T-helper 2 cell treated with Interferon-gamma antibody and Interleukin-4, amounts not matched to agents 5 μg/mL and 100 μg/mL, for 36 hours (primary cell): Measurements from ENCODE around the gene TRAPPC8.

Source experiments
- DNase-seq: peaks from one replicate; pipeline ENCODE4 v3.0.0; 2021; ENCODE audit warnings: low spot score
- H3K27ac Mint-ChIP-seq: one replicate; pipeline ENCODE4 v1.8.0; 2021; ENCODE audit warnings: mild to moderate bottlenecking, mixed read lengths
- H3K27me3 Mint-ChIP-seq: one replicate; pipeline ENCODE4 v1.8.0; 2021; ENCODE audit warnings: low read depth, mixed read lengths
- H3K36me3 Mint-ChIP-seq: one replicate; pipeline ENCODE4 v1.8.0; 2021; ENCODE audit warnings: low read depth, mixed read lengths
- H3K4me1 Mint-ChIP-seq: one replicate; pipeline ENCODE4 v1.8.0; 2021; ENCODE audit warnings: low read depth, mixed read lengths
- H3K4me3 Mint-ChIP-seq: one replicate; pipeline ENCODE4 v1.8.0; 2022; ENCODE audit warnings: mild to moderate bottlenecking, moderate library complexity, mixed read lengths
- H3K9me3 Mint-ChIP-seq: one replicate; pipeline ENCODE4 v1.8.0; 2021; ENCODE audit warnings: mixed read lengths

Gene TRAPPC8

DNA sequence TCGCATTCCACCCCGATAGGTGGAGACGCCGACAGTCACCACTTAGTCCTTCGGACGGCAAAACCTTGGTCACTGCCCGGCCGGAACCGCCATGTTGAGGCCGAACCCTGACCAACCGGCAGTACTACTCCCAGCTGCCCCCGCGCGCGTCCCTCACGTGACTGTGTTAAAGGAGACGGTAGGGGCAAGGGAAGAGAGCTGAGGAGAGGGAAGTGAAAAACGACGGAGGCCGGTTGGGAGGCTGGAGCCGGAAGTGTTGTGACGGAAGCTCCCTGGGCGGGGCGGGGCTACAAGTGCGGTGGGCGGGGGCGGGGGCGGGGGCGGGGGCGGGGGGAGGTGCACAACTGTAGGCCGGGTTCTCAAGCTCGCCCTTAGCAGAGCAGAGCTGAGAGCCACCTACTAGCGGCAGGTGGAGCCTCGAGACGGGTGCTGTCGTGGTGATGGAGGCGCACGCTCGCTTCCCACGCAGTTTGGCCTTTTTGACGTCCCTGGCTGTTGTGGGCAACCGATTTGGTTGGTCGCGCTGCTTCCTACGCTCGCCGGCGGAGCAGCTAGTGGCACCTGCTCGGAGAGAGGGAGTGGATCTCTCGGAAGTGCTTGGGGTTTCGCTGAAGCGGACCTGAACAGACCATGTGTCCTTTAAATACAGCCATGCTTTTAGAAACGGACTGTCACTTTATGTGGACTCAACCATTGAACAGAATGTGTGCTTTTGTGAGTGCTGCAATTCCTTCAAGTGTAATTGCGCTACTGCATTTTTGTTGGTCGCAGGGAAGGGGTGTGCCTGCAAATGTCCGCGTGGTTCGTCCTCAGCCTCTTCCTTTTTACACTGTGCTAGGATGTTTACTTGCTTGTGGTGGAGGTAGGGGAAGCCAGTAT is at the start of gene TRAPPC8:
TSS of gene TRAPPC8 (minus strand) at position 130 of the 879 bp plus-strand sequence. CDS start 364 bp downstream, outside the sequence.
- H3K27ac Mint-ChIP-seq: peak within 1 kb of the TSS; percentile 98
- DNase-seq: peak; percentile 90
- no peaks in the 10 kb centered on the region for H3K9me3 Mint-ChIP-seq
- H3K36me3 Mint-ChIP-seq: peaks cover 10% of the 10 kb centered on the region
- peak within 1 kb of the TSS; percentile 100 for H3K4me3 Mint-ChIP-seq
- H3K27me3 Mint-ChIP-seq: no peaks in the 10 kb centered on the region
- peaks cover 36% of the 10 kb centered on the region for H3K4me1 Mint-ChIP-seq

DNA sequence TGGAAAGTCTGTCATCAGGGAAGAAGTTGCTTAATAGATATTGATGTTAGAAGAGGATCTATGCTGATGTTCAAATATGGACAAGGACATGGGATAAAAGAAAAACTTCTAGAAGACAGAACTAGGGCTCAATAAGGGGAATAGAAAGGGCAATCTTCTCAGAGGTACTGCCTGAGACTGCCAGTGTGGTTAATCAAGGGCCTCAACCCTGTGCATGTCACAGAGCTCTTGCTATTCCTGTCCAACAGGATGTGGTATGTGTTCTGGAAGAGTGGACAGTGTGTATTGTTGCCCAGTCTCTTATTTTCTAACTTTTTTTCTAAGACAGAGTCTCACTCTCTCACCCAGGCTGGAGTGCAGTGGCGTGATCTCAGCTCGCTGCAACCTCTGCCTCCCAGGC is 47.9 kb upstream of the TRAPPC8 start:
- Mint-ChIP-seq H3K4me3 (no peak overlapping the region), H3K4me1 (peaks cover 7% of the 10 kb centered on the region), H3K27ac (no peak overlapping the region), H3K9me3 (no peaks in the 10 kb centered on the region), H3K36me3 (no peaks in the 10 kb centered on the region), H3K27me3 (peaks cover 4% of the 10 kb centered on the region)
- no peak for DNase-seq

DNA sequence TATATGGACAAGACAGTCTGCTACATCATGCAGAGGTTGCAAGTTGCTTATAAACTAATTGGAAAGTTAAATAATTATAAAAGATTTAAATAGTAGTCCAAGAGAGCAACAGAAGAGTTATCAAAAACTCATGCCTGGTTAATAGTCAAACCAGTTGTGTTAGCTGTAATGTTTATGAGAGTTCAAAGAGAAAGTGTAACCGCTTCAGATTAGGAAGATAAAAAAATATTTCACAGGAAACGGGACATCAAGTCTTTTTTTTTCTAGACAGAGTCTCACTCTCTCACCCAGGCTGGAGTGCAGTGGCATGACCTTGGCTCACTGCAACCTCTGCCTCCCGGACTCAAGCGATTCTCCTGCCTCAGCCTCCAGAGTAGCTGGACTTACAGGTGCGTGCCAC is 41.0 kb upstream of the TRAPPC8 start:
- Mint-ChIP-seq H3K27me3 (no peaks in the 10 kb centered on the region), H3K9me3 (peaks cover 6% of the 10 kb centered on the region), H3K36me3 (peaks cover under 1% of the 10 kb centered on the region), H3K4me1 (peaks cover 24% of the 10 kb centered on the region), H3K27ac (no peak overlapping the region), H3K4me3 (no peak overlapping the region)
- no peak for DNase-seq

- DNase-seq: no peak
- no peak overlapping the region for H3K27ac Mint-ChIP-seq
- no peak overlapping the region for H3K4me3 Mint-ChIP-seq
- H3K36me3 Mint-ChIP-seq: peaks cover 4% of the 10 kb centered on the region
- peaks cover 15% of the 10 kb centered on the region for H3K9me3 Mint-ChIP-seq
- peaks cover 24% of the 10 kb centered on the region for H3K4me1 Mint-ChIP-seq
- H3K27me3 Mint-ChIP-seq: no peaks in the 10 kb centered on the region
Observed at GRCh38 chr18:31983020-31983419, 40.1 kb upstream of the TRAPPC8 start.

DNA sequence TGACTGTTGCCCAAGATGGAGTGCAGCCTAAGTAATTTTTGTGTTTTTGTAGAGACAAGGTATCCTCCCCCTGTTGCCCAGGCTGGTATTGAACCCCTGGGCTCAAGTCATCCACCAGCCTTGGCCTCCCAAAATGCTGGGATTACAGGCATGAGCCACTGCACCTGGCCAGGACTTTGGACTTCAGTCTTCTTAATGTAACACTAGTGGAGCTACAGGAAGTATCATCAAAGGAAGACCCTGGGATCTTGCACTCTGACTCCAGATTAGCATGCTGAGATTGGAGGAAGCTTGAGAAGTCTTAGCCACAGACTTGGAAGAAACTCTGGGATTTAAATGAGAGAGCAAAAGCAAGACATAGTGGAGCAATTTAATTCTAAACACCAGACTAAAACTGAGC is 37.9 kb upstream of the TRAPPC8 start:
- H3K27me3 Mint-ChIP-seq: no peaks in the 10 kb centered on the region

GRCh38 chr18:31979714-31980113 is 36.8 kb upstream of the TRAPPC8 start:
- no peaks in the 10 kb centered on the region for H3K27me3 Mint-ChIP-seq
- peaks cover 22% of the 10 kb centered on the region for H3K4me1 Mint-ChIP-seq
- no peak for DNase-seq
- H3K4me3 Mint-ChIP-seq: no peak overlapping the region
- H3K36me3 Mint-ChIP-seq: peaks cover 10% of the 10 kb centered on the region
- peaks cover 41% of the 10 kb centered on the region for H3K9me3 Mint-ChIP-seq
- no peak overlapping the region for H3K27ac Mint-ChIP-seq

More for the DNA sequence above, 37.9 kb upstream of the TRAPPC8 start:
- no peak for DNase-seq
- Mint-ChIP-seq H3K36me3 (peaks cover 9% of the 10 kb centered on the region), H3K27ac (no peak overlapping the region), H3K4me3 (no peak overlapping the region), H3K9me3 (peaks cover 32% of the 10 kb centered on the region), H3K4me1 (peaks cover 24% of the 10 kb centered on the region)

DNA sequence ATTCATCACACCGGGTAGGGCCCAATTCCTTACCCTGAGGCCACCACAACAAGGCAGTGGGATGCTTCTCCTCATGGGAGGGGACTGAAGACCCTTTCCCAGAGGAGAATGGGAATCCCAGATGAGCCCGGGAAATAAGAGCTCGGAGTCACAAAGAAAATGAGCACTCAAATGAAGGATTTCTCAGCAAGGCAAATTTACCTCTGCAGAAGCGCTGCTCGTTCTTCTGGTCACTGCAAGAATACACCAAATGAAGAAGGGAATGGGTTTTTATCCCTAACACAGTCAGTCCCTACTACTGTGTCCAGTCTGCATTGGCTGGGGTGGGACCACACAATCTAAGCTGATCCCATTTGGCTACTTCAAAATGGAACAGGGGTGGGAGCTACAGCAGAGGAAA is 35.7 kb upstream of the TRAPPC8 start:
- Mint-ChIP-seq H3K27me3 (no peaks in the 10 kb centered on the region), H3K9me3 (peaks cover 50% of the 10 kb centered on the region), H3K4me1 (peaks cover 12% of the 10 kb centered on the region), H3K4me3 (no peak overlapping the region), H3K36me3 (peaks cover 17% of the 10 kb centered on the region), H3K27ac (no peak overlapping the region)
- no peak for DNase-seq

GRCh38 chr18:31977270-31977872 is 34.4 kb upstream of the TRAPPC8 start:
- no peak overlapping the region for H3K27ac Mint-ChIP-seq
- no peak for DNase-seq
- peaks cover 54% of the 10 kb centered on the region for H3K9me3 Mint-ChIP-seq
- H3K27me3 Mint-ChIP-seq: no peaks in the 10 kb centered on the region
- H3K4me1 Mint-ChIP-seq: peaks cover 2% of the 10 kb centered on the region
- H3K36me3 Mint-ChIP-seq: peaks cover 19% of the 10 kb centered on the region
- no peak overlapping the region for H3K4me3 Mint-ChIP-seq

DNA sequence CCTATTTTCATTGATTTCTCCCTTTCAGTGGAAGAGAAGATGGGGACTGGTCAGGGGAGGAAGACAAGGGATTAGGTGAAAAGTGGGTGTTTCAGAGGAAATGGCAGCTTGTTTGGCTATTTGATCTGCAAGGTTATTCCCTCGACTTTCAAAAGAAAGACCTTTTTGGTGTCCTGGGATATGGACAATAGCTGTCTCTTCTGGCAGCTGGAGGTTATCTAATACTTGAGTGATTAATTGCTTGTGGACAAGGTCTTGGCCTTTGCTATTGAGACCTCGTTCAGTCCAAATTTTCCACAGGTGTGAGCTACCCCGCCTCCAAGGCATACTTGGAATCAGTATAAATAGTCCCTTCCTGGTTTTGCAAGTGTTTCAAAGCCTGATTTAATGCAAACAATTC is 33.3 kb upstream of the TRAPPC8 start:
- Mint-ChIP-seq H3K27me3 (no peaks in the 10 kb centered on the region), H3K4me3 (no peak overlapping the region), H3K4me1 (no peaks in the 10 kb centered on the region), H3K9me3 (peaks cover 58% of the 10 kb centered on the region), H3K36me3 (peaks cover 19% of the 10 kb centered on the region), H3K27ac (no peak overlapping the region)
- no peak for DNase-seq

- Mint-ChIP-seq H3K4me1 (no peaks in the 10 kb centered on the region), H3K36me3 (peaks cover 19% of the 10 kb centered on the region), H3K27me3 (no peaks in the 10 kb centered on the region), H3K4me3 (no peak overlapping the region), H3K27ac (no peak overlapping the region), H3K9me3 (peaks cover 53% of the 10 kb centered on the region)
- no peak for DNase-seq
Observed at GRCh38 chr18:31973929-31974546, 31.1 kb upstream of the TRAPPC8 start.

DNA sequence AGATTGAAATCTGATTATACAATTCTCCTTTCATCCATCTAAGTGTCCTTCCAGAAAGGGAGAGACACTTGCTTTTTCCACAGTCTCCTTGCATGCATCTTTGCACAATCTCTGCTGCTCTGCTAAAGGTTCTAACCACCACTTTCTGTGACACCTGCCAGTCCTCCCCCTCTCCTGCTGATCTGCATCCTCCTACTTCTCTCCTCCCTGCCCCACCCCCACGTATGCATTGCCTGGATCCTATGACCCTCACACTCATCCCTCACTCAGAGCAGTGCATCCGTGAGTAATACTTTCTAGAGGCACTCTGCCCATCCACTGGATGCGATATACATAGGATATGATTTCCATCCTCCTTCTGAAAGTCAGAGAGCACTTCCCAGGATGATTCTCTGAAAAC is 27.7 kb upstream of the TRAPPC8 start:
- DNase-seq: no peak
- Mint-ChIP-seq H3K9me3 (peaks cover 25% of the 10 kb centered on the region), H3K27ac (no peak overlapping the region), H3K36me3 (peaks cover 10% of the 10 kb centered on the region), H3K4me3 (no peak overlapping the region), H3K27me3 (no peaks in the 10 kb centered on the region), H3K4me1 (no peaks in the 10 kb centered on the region)

GRCh38 chr18:31965316-31965970 is 22.5 kb upstream of the TRAPPC8 start:
- Mint-ChIP-seq H3K27me3 (no peaks in the 10 kb centered on the region), H3K9me3 (no peaks in the 10 kb centered on the region), H3K4me1 (no peaks in the 10 kb centered on the region), H3K27ac (no peak overlapping the region), H3K4me3 (no peak overlapping the region), H3K36me3 (no peaks in the 10 kb centered on the region)
- DNase-seq: no peak

GRCh38 chr18:31957728-31958127 is 14.8 kb upstream of the TRAPPC8 start:
- H3K36me3 Mint-ChIP-seq: no peaks in the 10 kb centered on the region
- no peaks in the 10 kb centered on the region for H3K9me3 Mint-ChIP-seq
- no peaks in the 10 kb centered on the region for H3K4me1 Mint-ChIP-seq
- DNase-seq: no peak
- H3K27ac Mint-ChIP-seq: no peak overlapping the region
- no peaks in the 10 kb centered on the region for H3K27me3 Mint-ChIP-seq
- H3K4me3 Mint-ChIP-seq: no peak overlapping the region

DNA sequence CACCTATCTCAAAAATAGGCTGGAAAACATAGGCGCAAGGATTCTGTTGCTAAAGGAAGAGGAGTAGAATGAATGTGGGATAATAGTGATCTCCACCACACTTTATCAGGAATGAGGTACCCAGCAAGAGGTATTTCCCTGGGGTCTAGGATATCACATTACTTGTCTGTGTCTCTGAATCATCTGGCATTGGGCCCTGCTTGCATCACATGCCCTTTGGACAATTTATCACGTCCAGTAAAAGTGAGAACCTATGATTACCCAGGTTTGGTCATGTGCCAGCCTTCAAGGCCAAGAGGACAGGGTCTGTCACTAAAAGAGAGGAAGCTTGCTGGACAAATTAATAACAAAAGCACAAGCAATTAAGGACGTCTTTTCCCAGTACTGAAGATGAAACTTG is 11.4 kb upstream of the TRAPPC8 start:
- Mint-ChIP-seq H3K9me3 (no peaks in the 10 kb centered on the region), H3K4me1 (no peaks in the 10 kb centered on the region), H3K36me3 (no peaks in the 10 kb centered on the region), H3K27me3 (no peaks in the 10 kb centered on the region), H3K27ac (no peak overlapping the region), H3K4me3 (no peak overlapping the region)
- DNase-seq: no peak
